ENCODE data around the gene IGFL3.
"Not testable (repeated sequence)": the region's sequence is repeated elsewhere in the genome, so short reads cannot be mapped to it uniquely, and the experiment has no call there.

The IGFL3 gene

DNA sequence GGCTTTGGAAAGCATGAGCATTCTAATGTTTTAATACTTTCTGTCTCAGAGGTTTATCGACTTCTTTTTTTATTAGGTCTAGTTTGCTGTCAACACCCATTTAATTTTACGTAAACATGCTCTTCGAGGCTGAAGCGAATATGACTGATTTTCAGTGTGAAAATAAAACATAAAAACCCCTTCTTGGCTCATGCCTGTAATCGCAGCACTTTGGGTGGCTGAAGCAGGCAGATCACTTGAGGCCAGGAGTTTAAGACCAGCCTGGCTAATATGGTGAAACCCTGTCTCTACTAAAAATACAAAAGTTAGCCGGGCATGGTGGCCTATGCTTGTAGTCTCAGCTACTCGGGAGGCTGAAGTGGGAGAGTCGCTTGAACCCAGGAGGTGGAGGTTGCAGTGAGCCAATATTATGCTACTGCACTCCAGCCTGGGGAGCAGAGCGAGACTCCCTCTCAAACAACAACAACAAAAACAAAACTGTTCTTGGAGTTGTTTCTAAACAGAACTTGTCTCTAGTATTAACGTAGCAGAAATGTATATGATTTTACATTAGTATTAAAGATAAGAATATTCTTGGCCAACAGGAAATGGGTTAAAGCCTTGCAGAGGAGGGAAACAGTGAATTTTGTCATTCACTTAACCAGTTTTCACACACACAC lies 7.1 kb upstream of the IGFL3 start:
- no peak for DNase-seq
- intact Hi-C loops (cut with DNase I) = no loop called here

DNA sequence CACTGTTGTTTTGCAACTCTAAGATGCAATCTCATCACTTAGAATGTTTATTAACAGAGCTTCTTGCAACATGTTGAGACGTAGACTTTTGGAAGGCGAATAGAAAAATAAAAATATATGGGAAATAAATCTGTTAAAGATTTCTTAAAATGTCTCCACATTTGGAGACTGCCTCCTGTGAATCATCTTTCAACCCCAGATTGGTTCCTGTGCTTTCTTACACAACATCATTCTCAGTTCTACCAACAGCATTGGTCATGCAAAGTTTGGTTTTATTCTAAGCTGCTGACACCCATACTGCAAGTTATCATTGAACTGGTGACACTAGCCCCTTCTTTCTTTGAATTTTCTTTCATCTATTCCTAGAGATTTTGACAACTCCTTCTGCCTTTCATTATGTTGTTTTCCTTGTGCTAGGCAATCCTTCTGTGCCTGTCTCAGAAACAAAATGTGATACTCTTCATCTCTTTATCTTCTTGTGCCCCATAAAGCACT lies 1.6 kb upstream of the IGFL3 start:
- intact Hi-C loops (cut with DNase I) = no loop called here

DNA sequence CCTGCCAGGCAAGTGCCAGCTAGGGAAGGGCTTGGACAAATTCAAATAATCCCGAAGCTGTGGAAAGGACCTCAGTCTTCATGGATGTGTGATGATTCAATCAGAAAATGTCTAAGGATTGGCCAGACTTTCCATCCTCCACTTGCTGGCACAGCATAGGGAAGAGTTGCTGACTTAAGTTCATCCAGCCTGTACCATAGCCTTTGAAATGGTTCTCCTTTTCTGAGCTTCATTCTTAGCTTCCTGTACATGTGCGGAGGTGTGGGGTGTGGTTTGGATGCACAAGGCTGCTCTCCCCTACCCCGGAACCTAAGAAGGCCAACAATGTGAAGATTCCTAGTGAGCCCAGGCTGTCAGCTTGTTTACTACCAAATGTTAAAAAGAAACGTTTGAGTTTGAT lies 959 bp upstream of the IGFL3 start:
- intact Hi-C loops (cut with DNase I) = no loop called here
- no peak for DNase-seq

More for the DNA sequence above, 1.6 kb upstream of the IGFL3 start:
- no peak for DNase-seq

DNA sequence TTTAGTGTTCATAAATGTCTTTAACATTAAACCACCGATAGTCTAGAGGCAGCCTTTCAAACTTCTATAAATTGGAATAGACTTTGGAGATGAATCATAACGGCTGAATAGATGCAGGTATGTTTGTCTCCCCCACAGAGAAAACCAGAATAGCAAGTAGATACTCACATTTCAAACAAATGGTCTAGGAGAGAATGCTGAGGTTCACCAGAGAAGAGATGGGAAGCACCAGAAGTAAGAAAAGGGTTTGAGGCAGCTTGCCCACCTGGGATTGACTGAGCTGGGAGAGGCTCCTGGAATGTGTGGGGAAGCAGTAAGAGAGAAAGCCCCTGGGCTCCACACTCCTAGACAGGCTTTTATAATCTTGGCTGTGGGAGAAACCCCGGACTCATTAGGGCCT lies 6.4 kb downstream of the IGFL3 start:
- intact Hi-C loops (cut with DNase I) = no loop called here
- no peak for DNase-seq

DNA sequence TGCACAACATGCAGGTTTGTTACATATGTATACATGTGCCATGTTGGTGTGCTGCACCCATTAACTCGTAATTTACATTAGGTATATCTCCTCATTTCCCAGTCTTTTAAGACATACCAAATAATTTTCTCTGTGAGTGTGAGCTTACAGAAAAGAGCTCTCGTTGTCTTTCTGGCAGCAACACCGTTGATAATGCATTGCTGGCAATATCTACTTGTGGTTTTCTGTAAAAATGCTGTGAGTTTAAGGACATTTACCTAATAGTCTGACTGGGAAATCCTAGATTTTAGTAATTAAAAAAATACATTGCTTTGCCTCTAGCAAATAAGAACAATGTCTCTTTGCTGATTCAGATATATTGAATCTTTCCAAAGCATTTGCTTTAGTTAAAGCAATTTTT lies 8.4 kb downstream of the IGFL3 start:
- intact Hi-C loops (cut with DNase I) = no loop called here
- no peak for DNase-seq

DNA sequence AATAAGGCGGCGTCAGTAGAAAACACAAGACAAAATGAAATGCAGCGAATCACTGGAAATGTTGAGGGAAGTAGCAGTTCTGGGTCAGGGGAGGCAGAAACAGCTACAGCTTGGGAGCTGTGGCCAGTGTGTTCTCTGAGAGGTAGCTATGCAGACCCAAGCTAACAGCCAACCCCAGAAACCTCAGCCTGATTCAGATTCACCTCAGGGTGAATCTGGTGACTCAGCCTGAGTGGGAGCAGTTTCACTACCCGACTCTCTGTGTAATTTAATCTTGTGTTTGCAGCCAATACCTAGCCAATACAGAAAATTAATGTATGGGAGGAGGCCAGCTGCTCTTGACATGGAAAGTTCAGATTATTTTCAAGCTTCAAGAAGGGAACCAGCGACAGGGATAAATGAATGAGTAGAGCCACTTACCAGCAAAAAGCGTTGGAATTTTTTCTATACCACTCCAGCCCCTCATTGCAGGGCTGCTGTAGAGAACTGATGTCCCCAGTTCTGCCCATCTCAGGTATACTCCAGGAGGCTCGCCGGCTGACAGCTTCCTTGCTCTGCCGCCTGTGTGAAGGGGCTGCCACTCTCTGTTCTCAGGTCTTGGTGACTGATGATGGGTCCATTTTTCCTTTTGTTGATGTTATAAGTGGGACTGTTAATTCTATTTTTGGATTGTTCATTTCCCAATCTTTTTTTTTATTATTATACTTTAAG lies 8.9 kb downstream of the IGFL3 start:
- DNase-seq = peak in 25 of 42 donors; percentile 8 to 72 (median 29)
- intact Hi-C loops (cut with DNase I) = no loop called here

DNA sequence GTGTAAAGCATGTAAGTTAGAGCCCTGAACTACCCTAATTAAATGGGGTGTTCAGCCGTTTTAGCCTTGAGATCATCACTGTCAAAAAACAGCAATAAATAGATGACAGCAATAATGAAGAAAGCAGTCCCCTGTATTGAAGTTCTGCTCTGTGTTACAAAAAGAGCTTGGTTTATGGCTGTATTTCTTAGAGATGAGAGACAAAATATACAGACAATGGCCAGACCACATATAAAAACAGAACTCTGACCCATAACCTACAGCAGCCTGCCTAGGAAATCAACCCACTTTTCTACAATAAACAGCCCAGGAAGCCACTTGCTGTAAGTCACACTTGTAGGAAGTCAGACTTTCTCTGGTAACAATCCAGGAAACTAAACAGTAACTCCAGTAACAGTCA lies 10.8 kb downstream of the IGFL3 start:
- DNase-seq = no peak
- intact Hi-C loops (cut with DNase I) = no loop called here

DNA sequence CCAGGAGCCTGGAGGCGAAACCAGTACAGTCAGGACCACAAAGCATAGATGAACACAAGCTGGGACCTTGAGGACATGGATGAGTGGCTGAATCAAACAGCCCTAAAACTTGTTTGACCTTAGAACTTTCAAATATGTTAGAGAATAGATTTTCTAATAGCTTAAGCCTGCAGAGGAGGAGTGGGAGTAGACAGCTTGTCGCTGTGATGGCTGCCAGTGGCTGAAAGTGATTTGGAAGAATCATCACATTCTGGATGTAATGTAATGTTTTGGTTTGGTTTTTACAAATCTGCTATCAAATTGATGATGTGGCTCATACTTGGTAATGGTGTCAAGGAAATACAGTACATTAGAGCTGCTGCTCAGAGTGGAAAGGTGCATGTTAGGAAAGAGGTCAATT lies 12.0 kb downstream of the IGFL3 start:
- DNase-seq = peak in 18 of 42 donors; percentile 10 to 71 (median 26)

DNA sequence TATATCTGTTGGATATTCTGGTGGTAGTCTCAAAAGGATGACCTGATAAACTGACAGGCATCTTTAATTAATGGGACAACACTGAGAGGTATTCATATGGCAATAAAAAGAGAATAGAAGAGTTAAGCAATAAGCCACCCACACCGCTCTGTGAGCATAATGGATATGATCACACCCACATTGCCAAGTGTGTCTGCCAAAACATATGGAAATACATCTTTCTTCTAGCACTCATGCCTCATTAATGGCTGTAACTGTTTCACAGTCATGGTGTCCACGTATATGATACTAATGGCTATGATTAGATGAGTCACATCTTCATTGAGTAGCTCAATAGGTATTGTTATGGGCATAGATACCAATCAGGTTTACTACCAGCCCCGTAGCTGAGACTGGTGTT lies 13.1 kb downstream of the IGFL3 start:
- intact Hi-C loops (cut with DNase I) = no loop called here
- DNase-seq = peak in 10 of 42 donors; percentile 13 to 68 (median 22)

More for the DNA sequence above, 12.0 kb downstream of the IGFL3 start:
- intact Hi-C loops (cut with DNase I) = no loop called here

DNA sequence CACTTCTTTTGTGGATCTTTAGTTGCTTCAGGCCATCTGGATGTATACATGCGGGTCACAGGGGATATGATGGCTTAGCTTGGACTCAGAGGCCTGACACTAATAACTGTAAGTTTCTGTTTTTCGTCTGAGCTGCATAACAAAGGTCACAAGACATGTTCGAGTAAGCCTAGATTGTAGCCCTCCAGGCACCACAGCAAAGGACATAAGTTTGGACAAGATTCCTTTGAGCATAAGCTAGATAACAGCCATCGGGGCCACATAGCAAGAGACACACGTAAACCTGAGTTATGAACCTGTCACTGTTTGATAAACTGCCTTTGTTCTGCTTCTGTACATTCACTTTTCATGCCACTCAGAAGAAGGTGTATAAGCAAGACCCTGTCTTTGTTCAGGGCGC lies 14.6 kb downstream of the IGFL3 start:
- DNase-seq = no peak
- intact Hi-C loops (cut with DNase I) = no loop called here

DNA sequence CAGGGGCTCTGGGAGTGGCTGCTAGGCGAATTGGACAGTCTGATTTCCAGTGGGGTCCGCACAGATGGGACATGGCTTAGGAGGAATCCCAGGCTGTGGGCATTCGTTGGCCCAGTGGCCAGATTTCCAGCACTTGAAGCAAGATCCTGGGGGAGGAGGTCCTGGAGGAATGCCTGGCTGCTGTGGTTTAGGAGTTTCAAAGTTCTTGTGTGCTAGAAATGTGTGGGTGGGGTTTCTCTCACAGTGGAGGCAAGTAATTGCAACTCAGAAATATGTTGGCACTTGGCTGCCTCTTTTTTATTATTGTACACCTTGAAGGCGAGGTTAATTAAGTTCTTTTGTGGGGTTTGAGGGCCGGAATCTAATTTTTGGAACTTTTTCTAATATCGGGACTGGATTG lies 17.1 kb downstream of the IGFL3 start:
- intact Hi-C loops (cut with DNase I) = no loop called here
- peak in 6 of 42 donors; percentile 9 to 54 (median 24) for DNase-seq

DNA sequence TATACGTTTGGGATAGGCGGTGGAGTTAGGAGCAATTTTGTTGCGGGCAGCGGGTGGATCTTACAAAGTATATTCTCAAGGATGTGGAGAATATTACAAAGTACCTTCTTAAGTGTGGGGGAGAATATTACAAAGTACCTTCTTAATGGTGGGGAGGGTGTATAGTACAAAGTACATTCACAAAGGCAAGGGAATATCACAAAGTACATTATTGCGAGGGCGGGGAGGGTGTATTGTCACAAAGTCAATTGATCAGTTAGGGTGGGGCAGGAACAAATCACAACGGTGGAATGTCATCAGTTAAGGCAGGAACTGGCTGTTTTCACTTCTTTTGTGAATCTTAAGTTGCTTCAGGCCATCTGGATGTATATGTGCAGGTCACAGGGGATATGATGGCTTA lies 22.2 kb downstream of the IGFL3 start:
- intact Hi-C loops (cut with DNase I); DNase-seq: not testable (repeated sequence)

DNA sequence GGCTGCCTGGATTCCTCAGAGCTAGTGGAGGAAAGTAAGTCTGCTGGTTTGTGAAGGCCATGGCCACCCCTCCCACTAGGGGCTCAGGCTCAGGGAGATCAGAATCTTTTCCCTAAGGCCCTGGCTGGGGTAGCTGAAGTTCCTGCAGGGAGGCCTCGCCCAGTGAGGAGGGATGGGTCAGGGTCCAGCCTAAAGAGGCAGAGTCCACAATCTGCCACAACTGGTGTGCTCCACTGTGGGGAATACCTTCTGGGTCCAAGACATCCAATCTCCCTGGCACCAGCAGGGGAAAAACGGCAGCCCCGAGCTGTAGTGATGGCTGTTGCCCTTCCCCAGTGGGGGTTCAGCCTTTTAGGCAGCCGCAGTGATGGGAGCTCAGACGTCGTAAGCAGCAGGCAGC lies 23.2 kb downstream of the IGFL3 start:
- DNase-seq = no peak
- intact Hi-C loops (cut with DNase I) = no loop called here

DNA sequence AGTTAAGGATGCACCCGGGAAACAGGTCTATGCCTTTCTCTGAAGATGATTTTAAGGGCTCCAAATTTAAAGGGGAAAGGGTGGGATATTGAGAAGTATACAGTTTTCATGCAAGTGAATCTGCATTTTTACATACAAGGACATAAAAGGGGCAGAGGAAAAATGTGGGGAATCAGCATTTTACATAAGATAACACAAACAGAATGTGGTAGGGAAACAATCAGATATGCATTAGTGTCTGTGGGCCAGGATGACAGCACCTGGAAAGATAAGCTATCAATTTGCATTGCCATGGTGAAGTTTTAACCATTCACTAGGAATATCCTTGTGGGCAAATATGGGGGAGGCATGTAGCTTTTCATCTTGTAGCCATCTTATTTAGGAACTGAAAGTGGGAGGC lies 24.1 kb downstream of the IGFL3 start:
- no peak for DNase-seq
- intact Hi-C loops (cut with DNase I) = no loop called here

DNA sequence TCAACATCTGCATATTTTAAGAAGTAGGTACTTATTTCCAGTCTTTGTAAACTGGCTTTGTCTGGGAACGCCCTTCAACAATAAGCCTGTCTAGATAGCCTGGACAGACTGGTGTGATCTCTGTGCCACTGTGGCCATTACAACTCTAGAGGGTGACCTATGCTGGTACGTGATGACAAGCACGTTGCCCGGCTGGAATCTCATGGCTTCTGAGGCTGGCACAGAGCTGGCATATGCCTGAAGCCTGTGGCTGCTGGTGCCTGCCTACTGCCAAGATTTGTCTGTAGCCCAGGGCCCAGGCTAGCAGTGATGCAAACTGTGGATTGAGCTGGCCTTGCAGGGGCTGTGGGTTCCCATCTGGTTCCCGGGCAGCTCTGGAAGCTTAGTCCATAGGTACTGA lies 34.0 kb downstream of the IGFL3 start:
- no peak for DNase-seq
- intact Hi-C loops (cut with DNase I) = no loop called here

DNA sequence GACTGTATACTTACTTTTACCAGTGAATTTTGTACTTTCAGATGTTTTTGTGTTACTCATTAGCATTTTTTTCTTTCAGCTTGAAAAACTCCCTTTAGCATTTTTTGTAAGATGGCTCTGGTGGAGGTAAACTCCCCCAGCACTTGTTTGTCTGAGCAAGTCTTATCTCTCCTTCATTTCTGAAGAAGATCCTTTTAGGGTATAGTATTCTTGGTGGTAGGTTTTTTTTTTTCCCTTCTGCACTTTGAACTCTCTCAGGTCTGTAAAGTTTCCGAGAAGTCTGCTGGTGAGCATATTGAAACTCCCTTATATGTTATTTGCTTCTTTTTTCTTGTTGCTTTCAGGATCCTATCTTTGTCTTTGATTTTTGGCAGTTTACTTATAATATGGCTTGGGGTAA lies 35.1 kb downstream of the IGFL3 start:
- intact Hi-C loops (cut with DNase I) = no loop called here
- DNase-seq = no peak

DNA sequence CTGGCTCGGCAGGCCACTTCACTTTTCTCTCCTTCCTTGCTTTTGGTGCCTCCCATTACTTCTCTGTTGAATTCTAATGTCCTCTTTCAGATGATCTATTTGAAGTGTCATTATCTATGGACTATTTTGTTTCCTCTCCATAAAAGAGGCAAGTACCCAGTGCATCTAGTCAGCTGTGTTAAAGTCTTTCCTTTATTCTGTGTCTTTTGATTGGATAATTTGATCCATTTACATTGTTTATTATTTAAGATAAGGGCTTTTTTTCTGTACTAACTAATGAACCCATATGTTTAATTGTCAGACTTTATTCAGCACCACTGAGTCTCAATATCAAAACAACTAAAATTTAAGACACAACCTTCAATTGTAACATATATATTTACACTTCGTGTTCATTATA lies 36.4 kb downstream of the IGFL3 start:
- no peak for DNase-seq
- intact Hi-C loops (cut with DNase I) = no loop called here

DNA sequence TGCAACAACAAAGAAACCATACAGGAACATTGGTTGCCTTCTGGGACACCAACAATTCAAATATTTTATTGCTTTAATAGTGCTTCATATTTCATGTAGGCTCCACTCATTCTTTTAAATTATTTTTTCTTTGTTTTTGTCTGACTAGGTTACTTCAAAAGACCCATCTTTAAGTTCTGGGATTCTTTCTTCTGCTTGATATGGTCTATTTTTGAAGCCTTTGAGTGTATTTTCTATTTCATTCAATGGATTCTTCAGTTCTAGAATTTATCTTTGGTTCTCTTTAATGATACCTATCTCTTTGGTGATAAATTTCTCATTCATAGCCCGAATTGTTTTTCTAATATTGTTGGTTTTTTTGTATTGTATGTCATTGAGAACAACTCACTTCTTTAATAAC lies 38.6 kb downstream of the IGFL3 start:
- intact Hi-C loops (cut with DNase I) = no loop called here
- DNase-seq = no peak

DNA sequence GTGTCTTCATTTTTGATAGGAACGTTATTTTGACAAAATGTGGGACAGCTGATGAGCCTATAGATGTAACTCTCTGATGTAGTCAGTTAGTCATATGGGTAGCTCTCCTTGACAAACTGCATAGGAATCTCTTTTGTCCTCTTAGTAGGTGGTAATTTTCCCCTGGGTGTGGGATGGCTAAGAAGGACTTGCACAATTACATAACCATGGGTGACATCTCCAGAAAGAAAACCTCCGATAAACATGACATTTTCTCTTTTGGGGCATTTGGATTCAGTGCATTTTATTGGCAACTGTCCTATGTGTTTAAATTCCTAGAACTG lies 41.8 kb downstream of the IGFL3 start:
- no peak for DNase-seq
- intact Hi-C loops (cut with DNase I) = no loop called here

DNA sequence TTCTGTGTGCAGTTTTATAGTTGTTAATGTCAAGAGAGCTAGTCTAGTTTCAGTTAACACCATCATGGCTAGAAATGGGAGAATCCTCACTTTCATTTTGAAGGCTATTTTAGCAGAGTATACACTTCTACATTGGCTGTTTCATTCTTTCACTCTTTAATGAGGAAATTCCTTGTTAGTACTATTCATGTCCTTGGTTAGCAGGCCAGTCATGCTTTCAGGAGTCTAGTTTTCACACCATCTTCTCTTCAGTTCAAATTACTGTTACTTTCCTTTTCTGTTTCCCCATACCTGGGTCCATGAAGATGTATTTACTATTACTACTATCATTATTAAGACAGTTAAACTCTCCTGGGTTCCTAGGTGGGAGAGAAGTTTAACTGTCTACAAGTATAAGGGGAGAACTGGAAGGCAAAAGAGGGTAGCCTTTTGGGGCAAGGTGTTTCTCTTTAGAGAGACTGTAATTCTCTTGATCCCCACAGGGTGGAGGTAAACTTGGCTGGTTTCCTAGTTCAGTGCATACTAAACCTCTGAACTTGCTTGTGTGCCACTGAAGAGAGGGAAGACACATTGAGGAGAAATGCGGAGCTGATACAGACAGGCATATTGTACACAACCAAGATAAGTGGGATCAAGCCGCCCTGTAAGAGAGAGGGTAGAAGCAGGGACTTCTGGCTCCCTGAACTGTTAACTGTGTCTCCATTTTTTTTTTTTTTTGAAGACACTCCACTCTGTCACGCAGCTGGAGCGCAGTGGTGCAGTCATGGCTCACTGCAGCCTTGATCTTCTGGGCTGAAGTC lies 42.4 kb downstream of the IGFL3 start:
- DNase-seq = peak in 15 of 42 donors; percentile 11 to 68 (median 25)
- intact Hi-C loops (cut with DNase I) = no loop called here

Measured in head of caudate nucleus (tissue), 42 donors.